Gastroesophageal sphincter (tissue), 4 donors: Measurements from ENCODE around the gene STK40. TPM values are rescaled to one million over a fixed set of nuclear protein-coding genes. Genes with fewer than 3 reads are reported as not detected.

Source experiments
- ATAC-seq: fragments of 150-250 bp; one replicate; pipeline ENCODE4 v1.9.1; 2016; ENCODE audit warnings: mild to moderate bottlenecking, moderate library complexity
- H3K27ac ChIP-seq, 4 donors: fragments of 200-600 bp; sonication (generic) in 3 of 4; 1 replicate in 3 of 4; 2 replicates in 1 of 4; pipeline ENCODE4 v1.5.1; 2016 to 2019
- H3K27me3 ChIP-seq: fragments of 200-600 bp; sonication (generic); one replicate; pipeline ENCODE4 v1.5.1; 2019
- H3K36me3 ChIP-seq, 2 donors: fragments of 200-600 bp; sonication (generic); one replicate each; pipeline ENCODE4 v1.5.1; 2019; ENCODE audit warnings: control low read depth in 1 of 2
- H3K4me1 ChIP-seq, 3 donors: fragments of 200-600 bp; sonication (generic); 1 replicate in 2 of 3; 2 replicates in 1 of 3; pipeline ENCODE4 v1.5.1; 2016 to 2019; ENCODE audit warnings: control low read depth in 2 of 3
- H3K4me3 ChIP-seq, 2 donors: fragments of 200-600 bp; sonication (generic); one replicate each; pipeline ENCODE4 v1.5.1; 2019; ENCODE audit warnings: mild to moderate bottlenecking in 1 of 2, moderate library complexity in 1 of 2
- H3K9me3 ChIP-seq, 3 donors: fragments of 200-600 bp; sonication (generic); one replicate each; pipeline ENCODE4 v1.5.1; 2017 to 2019; ENCODE audit warnings: control low read depth in 2 of 3
- CTCF ChIP-seq, 4 experiments: fragments of 200-600 bp in 2 of 4; fragments of 450-650 bp in 2 of 4; sonication (generic) in 1 of 4; IDR thresholded peaks; one replicate each; pipeline ENCODE4 v1.5.1; 2017 to 2019; ENCODE audit warnings: antibody characterized with exemption in 4 of 4, mild to moderate bottlenecking in 2 of 4, moderate library complexity in 2 of 4
- EP300 ChIP-seq: sonication (generic); formaldehyde crosslinking; IDR thresholded peaks from one replicate; pipeline ENCODE4 v1.6.1; 2017; ENCODE audit warnings: antibody characterized with exemption, mild to moderate bottlenecking
- POLR2A ChIP-seq, 2 donors: fragments of 450-650 bp; IDR thresholded peaks; one replicate each; pipeline ENCODE4 v1.6.1; 2017; ENCODE audit warnings: antibody characterized with exemption in 2 of 2, mild to moderate bottlenecking in 2 of 2, moderate library complexity in 1 of 2
- POLR2AphosphoS5 ChIP-seq: sonication (generic); formaldehyde crosslinking; IDR thresholded peaks from one replicate; pipeline ENCODE4 v1.6.1; 2017; ENCODE audit warnings: antibody characterized with exemption
- WGBS, 2 donors: methylation state at CpG; one replicate each; pipeline ENCODE4 v1.1.5; 2018; ENCODE audit warnings: low coverage in 1 of 2; 5-methylcytosine and 5-hydroxymethylcytosine counted together
- total RNA-seq, 4 donors: library from RNA; depleted of rRNA; stranded (reverse); fragments of >200 nt; gene quantifications; one replicate each; pipeline ENCODE4 v1.1.0, GENCODE V29; 2016

The STK40 gene
- total RNA-seq, 4 donors from 2014 or later, result 39.2 to 127 (median 68.6) TPM

DNA sequence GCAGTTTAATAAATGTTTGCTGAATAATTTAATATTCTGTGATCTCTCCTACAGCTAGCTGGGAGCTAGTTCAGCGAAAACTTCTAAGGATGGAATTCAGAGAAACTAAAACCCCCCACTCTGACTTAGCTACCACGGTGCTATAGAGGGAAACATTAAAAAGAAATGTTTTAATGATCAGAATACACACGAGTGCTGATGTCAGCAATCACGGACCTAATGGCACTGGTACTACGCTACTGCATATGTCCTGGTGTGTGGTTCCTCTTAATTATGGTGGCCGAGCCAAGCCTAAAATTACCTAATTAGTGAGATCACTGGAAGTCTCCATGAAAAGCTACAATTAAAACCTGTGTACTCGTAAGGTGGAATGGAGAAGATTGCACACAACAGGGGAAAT is 35.9 kb upstream of the STK40 start:
- no peak overlapping the region for H3K4me3 ChIP-seq
- H3K9me3 ChIP-seq, result no peaks in the 10 kb centered on the region
- no peak overlapping the region for H3K27ac ChIP-seq
- 74 to 82% methylated on average over 5 to 7 of the region's 7 CpGs for WGBS, 2 donors
- no peaks in the 10 kb centered on the region for H3K27me3 ChIP-seq
- peaks cover 0 to 66% of the 10 kb centered on the region in 2 donors for H3K36me3 ChIP-seq
- peaks cover 0 to 15% (median 4%) of the 10 kb centered on the region in 3 donors for H3K4me1 ChIP-seq
- no peak for ATAC-seq
- TF ChIP-seq POLR2A (IDR thresholded peaks at IDR 0.05) (no peak), POLR2AphosphoS5 (no peak), EP300 (no peak), CTCF (IDR thresholded peaks at IDR 0.05) (no peak)

DNA sequence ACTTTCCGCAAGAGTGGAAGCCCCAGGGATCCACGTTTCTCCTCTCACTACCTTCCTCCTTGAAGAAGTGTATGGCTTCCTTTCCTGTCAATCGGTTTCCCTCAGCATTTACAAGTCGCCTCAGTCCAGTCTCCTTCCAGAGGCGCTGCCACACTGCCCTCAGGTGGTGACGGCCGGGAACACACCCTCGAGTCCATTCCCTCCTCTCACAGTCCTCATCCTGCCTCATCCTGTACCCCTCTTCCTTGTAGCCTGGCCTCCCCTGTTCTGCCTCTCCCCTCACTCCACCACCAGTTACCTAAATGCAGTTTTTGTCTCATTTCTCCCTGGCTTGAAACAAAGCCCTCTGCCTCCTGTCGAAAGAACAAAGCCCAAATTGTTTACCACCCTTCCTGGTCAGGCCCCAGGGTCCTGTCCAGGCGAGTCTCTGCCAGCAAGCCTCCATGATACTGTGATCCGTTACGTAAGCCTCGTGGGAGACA is 35.2 kb upstream of the STK40 start:
- peak; percentile 92 for ATAC-seq
- WGBS, 2 donors, result 8 to 12% methylated on average over 10 to 13 of the region's 13 CpGs
- Histone ChIP-seq H3K4me3 (no peak overlapping the region), H3K27me3 (no peaks in the 10 kb centered on the region), H3K9me3 (no peaks in the 10 kb centered on the region), H3K36me3 (peaks cover 0 to 65% of the 10 kb centered on the region in 2 donors), H3K4me1 (peaks cover 0 to 15% (median 4%) of the 10 kb centered on the region in 3 donors), H3K27ac (peak overlapping the region in 2 of 4 donors; percentile 22 to 31)
- TF ChIP-seq CTCF (IDR thresholded peaks at IDR 0.05) (peak; percentile 70 to 94 (median 90)), EP300 (no peak)

DNA sequence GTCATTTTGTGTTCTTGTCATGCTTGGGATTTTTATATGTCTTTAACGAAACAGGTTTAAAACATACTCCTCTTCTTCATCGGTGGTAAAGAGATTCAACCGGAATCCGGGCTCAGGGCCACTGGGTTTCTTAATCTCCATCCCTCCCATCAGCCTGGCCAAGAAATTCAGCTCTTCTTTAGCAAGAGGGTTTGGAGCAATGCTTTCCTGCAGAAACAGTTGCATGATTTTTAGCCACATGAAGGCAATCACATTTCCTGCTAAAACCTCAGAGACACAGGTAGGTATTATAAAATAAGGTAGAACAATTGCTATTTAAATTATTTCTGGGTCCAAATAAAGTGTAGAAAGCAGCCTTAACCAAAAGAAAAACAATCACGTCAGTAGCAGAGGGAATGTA is 34.7 kb upstream of the STK40 start:
- peak; percentile 70 for ATAC-seq

DNA sequence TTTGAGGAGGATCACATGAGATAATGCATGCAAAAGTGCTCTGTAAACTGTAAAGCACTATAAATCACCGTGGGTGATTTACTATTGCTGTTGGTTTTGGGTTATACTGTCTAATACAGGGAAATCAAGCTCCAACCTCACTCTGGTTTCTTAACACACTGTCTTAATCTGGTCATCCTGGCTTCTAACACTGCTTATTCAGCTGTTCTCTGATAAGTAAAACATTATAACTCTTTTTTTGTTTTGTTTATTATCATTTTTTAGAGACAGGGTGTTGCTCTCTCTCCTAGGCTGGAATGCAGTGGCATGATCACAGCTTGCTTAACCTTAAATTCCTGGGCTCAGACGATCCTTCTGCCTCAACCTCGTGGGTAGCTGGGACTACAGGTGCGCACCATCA is 33.8 kb upstream of the STK40 start:
- WGBS, 2 donors, result 53 to 100% methylated on average over 1 to 4 of the region's 4 CpGs
- TF ChIP-seq POLR2AphosphoS5 (no peak), POLR2A (IDR thresholded peaks at IDR 0.05) (no peak), CTCF (IDR thresholded peaks at IDR 0.05) (no peak), EP300 (no peak)
- no peak for ATAC-seq

More for the DNA sequence above, 34.7 kb upstream of the STK40 start:
- Histone ChIP-seq H3K4me3 (no peak overlapping the region), H3K9me3 (no peaks in the 10 kb centered on the region), H3K4me1 (peaks cover 0 to 15% (median 4%) of the 10 kb centered on the region in 3 donors), H3K36me3 (peaks cover 0 to 60% of the 10 kb centered on the region in 2 donors), H3K27me3 (no peaks in the 10 kb centered on the region), H3K27ac (peak overlapping the region in 2 of 4 donors; percentile 3 to 31)
- 18 to 38% methylated on average over 4 to 5 of the region's 5 CpGs for WGBS, 2 donors
- no peak for TF ChIP-seq EP300
- TF ChIP-seq CTCF (IDR thresholded peaks at IDR 0.05), result no peak
- TF ChIP-seq POLR2AphosphoS5, result no peak
- TF ChIP-seq POLR2A (IDR thresholded peaks at IDR 0.05), result no peak

GRCh38 chr1:36419140-36419539 is 33.4 kb upstream of the STK40 start:
- peaks cover 0 to 48% of the 10 kb centered on the region in 2 donors for H3K36me3 ChIP-seq
- no peak for TF ChIP-seq EP300
- no peak for TF ChIP-seq CTCF (IDR thresholded peaks at IDR 0.05)
- no peak for TF ChIP-seq POLR2A (IDR thresholded peaks at IDR 0.05)
- TF ChIP-seq POLR2AphosphoS5, result no peak
- no peak overlapping the region for H3K4me3 ChIP-seq
- ATAC-seq, result no peak
- 83 to 84% methylated on average over 3 of the region's 3 CpGs for WGBS, 2 donors
- no peak overlapping the region for H3K27ac ChIP-seq
- H3K9me3 ChIP-seq, result no peaks in the 10 kb centered on the region
- peaks cover 0 to 15% (median 4%) of the 10 kb centered on the region in 3 donors for H3K4me1 ChIP-seq
- H3K27me3 ChIP-seq, result no peaks in the 10 kb centered on the region

More for the DNA sequence above, 33.8 kb upstream of the STK40 start:
- no peaks in the 10 kb centered on the region for H3K27me3 ChIP-seq
- no peaks in the 10 kb centered on the region for H3K9me3 ChIP-seq
- H3K4me1 ChIP-seq, result peaks cover 0 to 15% (median 4%) of the 10 kb centered on the region in 3 donors
- no peak overlapping the region for H3K27ac ChIP-seq
- H3K36me3 ChIP-seq, result peaks cover 0 to 52% of the 10 kb centered on the region in 2 donors
- H3K4me3 ChIP-seq, result no peak overlapping the region
